HepG2 (cell line): ENCODE measurements around the gene HLCS. TPM values are rescaled to one million over a fixed set of nuclear protein-coding genes. Genes with fewer than 3 reads are reported as not detected.

ENCODE experiments used
- ATAC-seq: fragments of 200-7000 bp; cut with Tn5 transposase; 3 replicates; pipeline ENCODE4 v1.9.1; 2020; ENCODE audit warnings: mild to moderate bottlenecking, moderate library complexity
- BruUV-seq: library from RNA; stranded (reverse); fragments of 400-500 nt; replicated peaks from 2 replicates; lab custom pipeline; 2021; lab: Mats Ljungman, UMichigan
- CTCF ChIA-PET: fragments of 300-600 bp; formaldehyde crosslinking; extraction: SDS; loops from one replicate; lab custom pipeline; 2021; ENCODE audit warnings: low total read pairs, inconsistent platforms, low intra/inter-chr PET ratio; lab: Yijun Ruan, JAX
- POLR2A ChIA-PET: fragments of 350-600 bp; sonication (Branson Sonifier 250); formaldehyde crosslinking; loops from one replicate; lab custom pipeline; 2020; ENCODE audit warnings: antibody characterized with exemption, inconsistent platforms; lab: Yijun Ruan, JAX
- DNase-seq: peaks from one replicate; pipeline ENCODE4 v3.0.0-alpha.2; 2015; ENCODE audit warnings: low spot score
- FAIRE-seq: peaks from 3 replicates; lab custom pipeline; 2011; peaks lifted over from hg19 to GRCh38; lab: Jason Lieb, UNC
- H2AFZ ChIP-seq: one replicate; pipeline ENCODE4 v1.6.1; 2011; ENCODE audit warnings: low read length, inconsistent platforms
- H3K27ac ChIP-seq: fragments of 300-600 bp; 3 replicates; pipeline ENCODE4 v1.8.0; 2011; ENCODE audit warnings: mixed run types, mild to moderate bottlenecking, mixed read lengths, low read length, inconsistent platforms; ENCODE audit not compliant: insufficient read depth; ENCODE audit errors: extremely low read length
- H3K27me3 ChIP-seq, 2 experiments: fragments of 200-600 bp in 1 of 2; 2 replicates in 1 of 2; 3 replicates in 1 of 2; pipeline versions ENCODE4 v1.6.0 to v1.8.0; 2011; ENCODE audit warnings: low read length in 2 of 2, mild to moderate bottlenecking in 2 of 2, moderate library complexity in 2 of 2, inconsistent platforms in 1 of 2; ENCODE audit not compliant: insufficient read depth in 2 of 2, control insufficient read depth in 1 of 2
- H3K36me3 ChIP-seq, 2 experiments: fragments of 200-600 bp in 1 of 2; replicated peaks in 1 of 2; 2 replicates in 1 of 2; 3 replicates in 1 of 2; pipeline versions ENCODE4 v1.5.1 to v1.8.0; 2011; ENCODE audit warnings: low read length in 2 of 2, inconsistent platforms in 1 of 2; ENCODE audit not compliant: insufficient read depth in 2 of 2, control insufficient read depth in 1 of 2
- H3K4me1 ChIP-seq: 2 replicates; pipeline ENCODE4 v1.5.1; 2012; ENCODE audit warnings: low read length, inconsistent platforms; ENCODE audit not compliant: insufficient read depth
- H3K4me2 ChIP-seq: 2 replicates; pipeline ENCODE4 v1.6.0; 2011; ENCODE audit warnings: low read depth, low read length, inconsistent platforms
- H3K4me3 ChIP-seq, 3 experiments: fragments of 200-600 bp in 1 of 3; sonication (generic), shearing (Covaris generic) in 1 of 3; replicated peaks in 1 of 3; 2 replicates each; pipeline ENCODE4 v1.5.1; 2011 to 2016; ENCODE audit warnings: low read length in 3 of 3, inconsistent platforms in 2 of 3, low read depth in 2 of 3, mild to moderate bottlenecking in 2 of 3, control low read depth in 1 of 3, mixed read lengths in 1 of 3; ENCODE audit not compliant: insufficient read depth in 1 of 3
- H3K79me2 ChIP-seq: one replicate; pipeline ENCODE4 v1.6.1; 2011; ENCODE audit warnings: low read length, inconsistent platforms; ENCODE audit not compliant: insufficient read depth
- H3K9ac ChIP-seq: 2 replicates; pipeline ENCODE4 v1.6.0; 2011; ENCODE audit warnings: mild to moderate bottlenecking, low read depth, low read length, inconsistent platforms; ENCODE audit not compliant: insufficient read depth
- H3K9me3 ChIP-seq: 2 replicates; pipeline ENCODE4 v1.5.1; 2012; ENCODE audit warnings: mild to moderate bottlenecking, low read length
- H4K20me1 ChIP-seq: 2 replicates; pipeline ENCODE4 v1.6.0; 2011; ENCODE audit warnings: inconsistent platforms, mild to moderate bottlenecking, low read length, moderate library complexity; ENCODE audit not compliant: insufficient read depth
- ADNP ChIP-seq: sonication (generic); formaldehyde crosslinking; IDR thresholded peaks from 2 replicates; pipeline ENCODE4 v1.4.0; 2020; ENCODE audit warnings: missing genetic modification reagents
- ARHGAP35 ChIP-seq: sonication (generic); formaldehyde crosslinking; IDR thresholded peaks from 2 replicates; pipeline ENCODE4 v1.9.0; 2022; ENCODE audit warnings: mild to moderate bottlenecking, inconsistent platforms, moderate library complexity, missing genetic modification reagents, borderline replicate concordance
- BRD4 ChIP-seq: sonication (generic); formaldehyde crosslinking; IDR thresholded peaks from 2 replicates; pipeline ENCODE4 v1.4.0; 2020; ENCODE audit warnings: missing genetic modification reagents
- CHD2 ChIP-seq: IDR thresholded peaks from 2 replicates; pipeline ENCODE4 v1.6.1; 2011; ENCODE audit warnings: low read depth, low read length, improper control_type of control experiment
- FOXC1 ChIP-seq: sonication (generic); formaldehyde crosslinking; IDR thresholded peaks from 2 replicates; pipeline ENCODE4 v1.8.0; 2022; ENCODE audit warnings: mild to moderate bottlenecking, missing genetic modification reagents, borderline replicate concordance
- ISL2 ChIP-seq: sonication (generic); formaldehyde crosslinking; IDR thresholded peaks from 2 replicates; pipeline ENCODE4 v1.5.0; 2020; ENCODE audit warnings: missing genetic modification reagents
- NR2F2 ChIP-seq: IDR thresholded peaks from 2 replicates; pipeline ENCODE4 v1.6.1; 2012; ENCODE audit warnings: low read depth, inconsistent platforms, borderline replicate concordance
- NR2F6 ChIP-seq, 2 experiments: IDR thresholded peaks; 2 replicates each; pipeline ENCODE4 v1.6.1; 2016; ENCODE audit warnings: antibody characterized with exemption in 1 of 2, mild to moderate bottlenecking in 1 of 2
- PBX2 ChIP-seq: IDR thresholded peaks from 2 replicates; pipeline ENCODE4 v1.6.1; 2016; ENCODE audit warnings: control low read depth
- RCOR2 ChIP-seq: IDR thresholded peaks from 2 replicates; pipeline ENCODE4 v1.6.1; 2016; ENCODE audit warnings: missing biosample characterization, missing genetic modification reagents
- RNF2 ChIP-seq: fragments of 450-650 bp; conservative IDR thresholded peaks from 2 replicates; pipeline ENCODE4 v1.6.1; 2016; ENCODE audit warnings: low read depth
- RNF219 ChIP-seq: sonication (generic); formaldehyde crosslinking; IDR thresholded peaks from 2 replicates; pipeline ENCODE4 v1.5.0; 2020; ENCODE audit warnings: mild to moderate bottlenecking, missing genetic modification reagents
- RORA ChIP-seq: sonication (generic); formaldehyde crosslinking; IDR thresholded peaks from 2 replicates; pipeline ENCODE4 v1.5.0; 2020; ENCODE audit warnings: mild to moderate bottlenecking, missing genetic modification reagents, moderate library complexity
- SOX5 ChIP-seq: IDR thresholded peaks from 2 replicates; pipeline ENCODE4 v1.6.1; 2016; ENCODE audit warnings: borderline replicate concordance
- SP4 ChIP-seq: sonication (generic); formaldehyde crosslinking; IDR thresholded peaks from 2 replicates; pipeline ENCODE4 v1.8.1; 2023; ENCODE audit warnings: mild to moderate bottlenecking, missing genetic modification reagents
- ZNF44 ChIP-seq: sonication (generic); formaldehyde crosslinking; IDR thresholded peaks from 2 replicates; pipeline ENCODE4 v1.5.1; 2020; ENCODE audit warnings: mild to moderate bottlenecking, missing genetic modification reagents
- ZNF530 ChIP-seq: sonication (generic); formaldehyde crosslinking; IDR thresholded peaks from 2 replicates; pipeline ENCODE4 v1.5.0; 2020; ENCODE audit warnings: low read depth, mild to moderate bottlenecking, missing genetic modification reagents
- ZNF569 ChIP-seq: sonication (generic); formaldehyde crosslinking; IDR thresholded peaks from 2 replicates; pipeline ENCODE4 v1.5.0; 2020; ENCODE audit warnings: mild to moderate bottlenecking, missing genetic modification reagents, moderate library complexity, borderline replicate concordance
- ZNF616 ChIP-seq: sonication (generic); formaldehyde crosslinking; IDR thresholded peaks from 2 replicates; pipeline ENCODE4 v1.5.0; 2020; ENCODE audit warnings: low read depth, mild to moderate bottlenecking, missing genetic modification reagents
- ZNF672 ChIP-seq: sonication (generic); formaldehyde crosslinking; IDR thresholded peaks from 2 replicates; pipeline ENCODE4 v1.8.1; 2022; ENCODE audit warnings: missing genetic modification reagents
- ZNF839 ChIP-seq: sonication (generic); formaldehyde crosslinking; IDR thresholded peaks from 2 replicates; pipeline ENCODE4 v1.4.0; 2020; ENCODE audit warnings: missing genetic modification reagents, mild to moderate bottlenecking, borderline replicate concordance
- WGBS: methylation state at CpG from one replicate; pipeline ENCODE4 v1.1.6; 2017; ENCODE audit warnings: low lambda C conversion rate; 5-methylcytosine and 5-hydroxymethylcytosine counted together
- in situ Hi-C: cut with HindIII; loops from 2 replicates; pipeline ENCODE4 v1.10.0; 2017; ENCODE audit warnings: low pct_unique_long_range_greater_than_20kb; ENCODE audit not compliant: extremely low pct_ligation_motif_present
- intact Hi-C: fragments of 100-400 bp; cut with micrococcal nuclease; formaldehyde crosslinking; loops from one replicate; pipeline ENCODE4 v1.10.0; 2022; ENCODE audit not compliant: unreplicated experiment
- polyA plus RNA-seq, 8 experiments: library from polyadenylated mRNA; depleted of rRNA in 3 of 8; stranded (reverse) in 7 of 8; unstranded in 1 of 8; fragments of >200 nt; fragmentation: Illumina TruSeq in 4 of 8; extraction: Trizol in 4 of 8; gene quantifications; 2 replicates each; pipeline versions ENCODE4 v1.2.1 to v1.2.3, GENCODE V29; 2011 to 2016; ENCODE audit warnings: low read depth in 4 of 8, missing spikeins in 1 of 8, mixed read lengths in 1 of 8; ENCODE audit not compliant: insufficient read depth in 1 of 8
- total RNA-seq, 5 experiments: library from RNA; depleted of rRNA; stranded (reverse); fragments of >200 nt; fragmentation: Illumina TruSeq; extraction: Trizol; gene quantifications; 2 replicates each; pipeline ENCODE4 v1.2.3, GENCODE V29; 2016; ENCODE audit warnings: low read depth in 1 of 5
- TF ChIP-seq, protein P1 (sequence below): sonication (generic); formaldehyde crosslinking; conservative IDR thresholded peaks from 2 replicates; pipeline ENCODE4 v1.8.0; 2022; ENCODE audit warnings: low read depth, missing genetic modification reagents

The HLCS gene
- total and polyA plus RNA-seq, 2 of the 13 experiments (the other 11 are each of a cell fraction or from before 2014, with no cell fraction given) = 7.9 to 12.3 TPM

DNA sequence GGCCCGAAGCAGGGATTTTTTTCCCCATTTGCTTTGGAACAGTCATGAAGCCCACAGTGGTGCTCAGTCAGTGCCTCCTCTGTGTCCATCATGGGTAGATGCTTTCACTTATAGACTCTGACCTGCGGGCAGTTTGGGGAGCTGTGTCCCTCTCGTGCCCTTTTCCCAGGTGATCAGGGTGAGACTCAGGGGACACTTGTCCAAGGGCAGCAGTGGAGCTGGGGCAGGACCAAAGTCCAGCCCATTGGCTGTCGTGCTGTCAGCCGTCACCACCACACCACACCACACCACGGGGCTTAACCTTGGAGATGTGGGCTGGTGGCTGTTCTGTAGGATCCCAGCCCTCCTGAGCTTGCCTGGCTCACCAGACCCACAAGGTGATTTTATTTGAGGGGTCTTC is 232.6 kb downstream of the HLCS start (continued):
- no peak for TF ChIP-seq NR2F6 (IDR thresholded peaks at IDR 0.05)
- no peak; the same call in 1 of the 2 replicates for TF ChIP-seq NR2F6 (CRISPR knock-in tag; IDR thresholded peaks at IDR 0.05)
- TF ChIP-seq, protein P1, sequence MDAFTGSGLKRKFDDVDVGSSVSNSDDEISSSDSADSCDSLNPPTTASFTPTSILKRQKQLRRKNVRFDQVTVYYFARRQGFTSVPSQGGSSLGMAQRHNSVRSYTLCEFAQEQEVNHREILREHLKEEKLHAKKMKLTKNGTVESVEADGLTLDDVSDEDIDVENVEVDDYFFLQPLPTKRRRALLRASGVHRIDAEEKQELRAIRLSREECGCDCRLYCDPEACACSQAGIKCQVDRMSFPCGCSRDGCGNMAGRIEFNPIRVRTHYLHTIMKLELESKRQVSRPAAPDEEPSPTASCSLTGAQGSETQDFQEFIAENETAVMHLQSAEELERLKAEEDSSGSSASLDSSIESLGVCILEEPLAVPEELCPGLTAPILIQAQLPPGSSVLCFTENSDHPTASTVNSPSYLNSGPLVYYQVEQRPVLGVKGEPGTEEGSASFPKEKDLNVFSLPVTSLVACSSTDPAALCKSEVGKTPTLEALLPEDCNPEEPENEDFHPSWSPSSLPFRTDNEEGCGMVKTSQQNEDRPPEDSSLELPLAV (CRISPR knock-in tag) = no peak
- no peak for TF ChIP-seq SOX5
- TF ChIP-seq ADNP (CRISPR knock-in tag) = no peak
- TF ChIP-seq ISL2 (CRISPR knock-in tag) = no peak
- no peak for TF ChIP-seq RORA (CRISPR knock-in tag)
- no peak for TF ChIP-seq FOXC1
- TF ChIP-seq, all 625 proteins: peak for 9

GRCh38 chr21:36732761-36733160 is 233.7 kb downstream of the HLCS start:
- POLR2A ChIA-PET = interaction anchor here (0.7 kb wide), 1 partner anchor 461 kb away, joined by 4 read pairs; no protein-coding TSS in a partner anchor
- H3K36me3 ChIP-seq = no peaks in the 10 kb centered on the region
- TF ChIP-seq ZNF672 (no peak), SP4 (CRISPR knock-in tag) (no peak), ZNF839 (CRISPR knock-in tag) (no peak), ZNF569 (CRISPR knock-in tag) (no peak), ZNF44 (CRISPR knock-in tag) (no peak), ADNP (CRISPR knock-in tag) (no peak), ZNF530 (CRISPR knock-in tag) (no peak), RNF2 (no peak), ARHGAP35 (no peak), ZNF616 (no peak), RNF219 (CRISPR knock-in tag) (no peak), CHD2 (no peak), ISL2 (CRISPR knock-in tag) (no peak), NR2F2 (no peak), BRD4 (CRISPR knock-in tag) (no peak), RCOR2 (CRISPR knock-in tag) (no peak), PBX2 (CRISPR knock-in tag) (no peak)

More at GRCh38 chr21:36732761-36733160, 233.7 kb downstream of the HLCS start:
- Histone ChIP-seq H3K27me3 (no peaks in the 10 kb centered on the region; a peak in 1 of 5 replicates), H3K4me1 (peaks cover 60% of the 10 kb centered on the region), H2AFZ (no peak overlapping the region), H4K20me1 (no peaks in the 10 kb centered on the region), H3K4me2 (no peak overlapping the region), H3K9me3 (no peaks in the 10 kb centered on the region), H3K79me2 (no peaks in the 10 kb centered on the region), H3K9ac (no peak overlapping the region), H3K4me3 (no peak overlapping the region), H3K27ac (no peak overlapping the region)
- FAIRE-seq = no peak
- intact Hi-C loops = no loop called here
- in situ Hi-C loops = no loop called here
- ATAC-seq = no peak
- no TSS peak for BruUV-seq
- CTCF ChIA-PET = no interaction called here
- WGBS = 89% methylated on average over 5 of the region's 7 CpGs
- DNase-seq = no peak
